NCI-H2196 treated with DMSO at 0.1 percent for 48 hours (cell line): ENCODE data around the gene CNTNAP2.

Source experiments
- DNase-seq: peaks from one replicate; lab custom pipeline; 2025; ENCODE audit not compliant: unreplicated experiment; lab: John Stamatoyannopoulos, UW

Gene CNTNAP2

DNA sequence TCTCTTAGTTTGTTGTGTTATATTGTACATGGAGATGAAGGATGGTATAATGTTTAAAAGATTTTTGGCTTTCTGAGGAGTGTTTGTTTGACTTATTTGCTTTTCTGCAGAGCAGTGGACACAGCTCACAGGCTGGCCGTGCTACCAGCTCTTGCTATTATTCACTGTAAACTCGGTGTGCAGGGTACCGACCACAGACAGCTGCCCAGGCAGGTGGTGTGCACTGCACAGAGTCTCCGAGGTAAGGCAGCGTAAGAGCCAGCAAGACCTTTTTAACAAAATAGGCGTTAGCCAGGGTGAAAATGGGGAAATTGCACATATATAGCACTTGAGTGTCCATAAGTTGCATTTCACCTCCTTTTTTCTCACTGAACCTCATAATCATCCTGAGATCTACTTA is 438.0 kb downstream of the CNTNAP2 start:
- peak; percentile 38 for DNase-seq

DNA sequence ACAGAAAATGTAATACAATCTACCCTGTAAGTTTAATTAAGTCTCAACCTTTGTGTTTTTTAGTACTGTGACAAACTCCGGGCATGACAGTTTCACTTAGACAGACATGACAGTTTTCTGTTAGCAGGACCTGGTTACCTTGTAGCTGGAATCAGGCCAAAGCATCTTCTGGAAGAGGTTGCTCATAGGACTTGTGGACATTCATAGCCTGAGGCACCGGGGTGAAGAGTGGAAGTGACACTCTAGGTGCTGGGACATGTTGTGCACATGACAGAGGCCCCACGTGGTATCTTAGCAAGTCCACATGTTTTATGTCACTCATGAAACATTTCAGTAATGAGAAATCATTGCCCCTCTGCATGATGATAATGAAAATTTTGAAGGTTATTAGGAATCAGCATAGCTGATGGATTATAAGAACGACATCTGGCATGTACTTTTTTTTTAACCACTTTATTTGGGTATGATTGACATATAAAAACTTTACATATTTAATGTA is 441.4 kb downstream of the CNTNAP2 start:
- no peak for DNase-seq

DNA sequence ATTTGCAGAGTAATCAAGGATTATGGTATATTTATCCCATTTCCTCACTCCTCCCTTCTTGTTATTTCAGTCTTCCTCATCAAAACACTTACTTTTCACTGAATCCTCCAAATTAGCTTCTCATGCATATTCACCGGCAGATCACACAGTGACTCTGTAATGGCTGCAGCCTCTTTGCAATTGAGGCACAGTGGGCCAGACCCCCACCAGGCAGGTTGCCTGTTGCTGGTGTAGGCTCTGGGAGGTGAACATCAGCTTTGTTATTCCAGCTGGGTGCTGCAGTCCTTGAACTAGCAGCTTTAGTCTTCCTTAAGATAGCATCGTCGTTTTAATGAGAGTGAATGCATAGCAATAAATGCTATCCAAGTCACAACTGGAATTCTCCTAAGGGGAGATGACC is 449.3 kb downstream of the CNTNAP2 start:
- no peak for DNase-seq

DNA sequence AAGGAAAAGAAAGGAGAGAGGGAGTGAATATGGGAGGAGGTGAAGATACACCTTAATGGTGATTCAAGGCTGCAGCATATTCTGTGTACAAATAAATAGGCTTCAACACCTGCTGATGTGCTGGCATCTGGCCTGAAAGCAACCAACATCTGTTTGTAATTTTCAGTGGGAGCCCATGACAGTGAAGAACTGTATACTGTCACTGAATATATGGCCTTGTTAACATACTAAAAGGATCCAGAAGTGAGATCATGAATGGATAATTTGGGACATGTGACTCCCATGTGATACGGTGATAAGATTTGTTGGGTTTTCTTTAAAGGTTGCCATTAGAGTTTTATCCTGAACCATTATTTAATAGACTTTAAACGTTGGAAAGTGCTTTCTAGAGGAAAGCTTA is 459.3 kb downstream of the CNTNAP2 start:
- DNase-seq = no peak

DNA sequence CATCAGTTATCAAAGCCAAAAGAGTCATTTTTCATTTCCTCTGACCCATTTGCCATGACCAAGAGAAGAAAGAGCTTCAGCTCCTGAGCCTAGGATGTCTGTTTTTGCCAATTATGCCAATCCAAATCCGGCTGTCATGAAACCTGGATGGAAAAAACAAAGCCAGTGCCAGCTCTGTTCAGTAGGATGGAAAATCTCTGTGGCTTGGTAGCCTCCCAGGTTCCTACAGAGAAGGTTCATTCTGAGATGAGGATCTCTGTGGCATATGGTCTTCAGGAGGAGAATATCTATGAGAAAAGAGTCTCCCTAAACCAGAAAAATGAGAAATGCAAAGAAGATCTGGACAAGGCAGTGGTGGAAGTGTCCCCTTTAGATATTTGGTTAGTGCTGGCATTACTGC is 475.4 kb downstream of the CNTNAP2 start:
- DNase-seq = no peak

DNA sequence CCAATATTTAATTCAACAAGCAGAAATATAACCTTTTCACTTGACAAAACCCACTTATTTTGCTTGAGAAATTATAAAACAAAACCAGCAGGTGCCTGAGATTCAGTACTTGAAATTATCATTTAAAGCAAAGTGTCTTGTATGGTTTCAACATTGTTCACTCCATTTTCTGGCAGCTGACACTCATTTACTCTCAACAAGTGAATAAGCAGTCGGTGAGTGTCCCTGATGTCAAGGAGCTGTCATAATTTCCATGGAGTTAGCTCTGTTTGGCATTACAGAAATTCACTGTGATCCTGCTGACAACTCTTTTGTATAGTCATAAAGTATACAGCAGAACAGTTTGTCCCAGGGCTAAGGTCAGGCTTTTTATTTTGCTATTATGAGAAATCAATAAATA is 490.0 kb downstream of the CNTNAP2 start:
- DNase-seq = no peak

DNA sequence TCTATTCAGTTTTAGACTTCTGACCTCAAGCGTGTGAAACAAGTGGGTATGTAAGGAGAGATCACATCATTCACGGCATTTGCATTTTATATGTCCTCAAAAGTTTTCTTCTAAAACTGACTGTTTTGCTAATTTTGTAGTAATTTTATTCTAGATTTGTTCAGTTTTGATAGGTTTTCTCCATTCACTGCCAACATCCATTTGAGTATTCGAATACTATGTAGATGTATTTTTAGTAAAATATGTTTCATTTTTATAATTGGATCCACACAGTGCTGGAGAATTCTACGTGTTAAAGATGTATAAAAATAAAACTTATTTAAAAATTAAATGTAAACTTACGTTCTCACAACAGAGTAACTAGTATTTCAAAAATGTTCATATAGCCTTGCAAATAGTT is 503.0 kb downstream of the CNTNAP2 start:
- DNase-seq = no peak

DNA sequence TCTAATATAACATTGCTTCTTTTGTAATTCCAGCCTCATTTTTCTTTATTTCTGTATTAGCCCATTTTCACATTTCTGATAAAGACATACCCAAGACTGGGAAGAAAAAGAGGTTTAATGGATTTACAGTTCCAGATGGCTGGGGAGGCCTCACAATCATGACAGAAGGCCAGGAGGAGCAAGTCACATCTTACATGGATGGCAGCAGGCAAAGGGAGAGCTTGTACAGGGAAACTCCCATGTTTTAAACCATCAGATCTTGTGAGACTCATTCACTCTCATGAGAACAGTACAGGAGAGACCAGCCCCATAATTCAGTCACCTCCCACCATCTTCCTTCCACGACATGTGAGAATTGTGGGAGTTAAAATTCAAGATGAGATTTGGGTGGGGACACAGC is 510.3 kb downstream of the CNTNAP2 start:
- DNase-seq = no peak

DNA sequence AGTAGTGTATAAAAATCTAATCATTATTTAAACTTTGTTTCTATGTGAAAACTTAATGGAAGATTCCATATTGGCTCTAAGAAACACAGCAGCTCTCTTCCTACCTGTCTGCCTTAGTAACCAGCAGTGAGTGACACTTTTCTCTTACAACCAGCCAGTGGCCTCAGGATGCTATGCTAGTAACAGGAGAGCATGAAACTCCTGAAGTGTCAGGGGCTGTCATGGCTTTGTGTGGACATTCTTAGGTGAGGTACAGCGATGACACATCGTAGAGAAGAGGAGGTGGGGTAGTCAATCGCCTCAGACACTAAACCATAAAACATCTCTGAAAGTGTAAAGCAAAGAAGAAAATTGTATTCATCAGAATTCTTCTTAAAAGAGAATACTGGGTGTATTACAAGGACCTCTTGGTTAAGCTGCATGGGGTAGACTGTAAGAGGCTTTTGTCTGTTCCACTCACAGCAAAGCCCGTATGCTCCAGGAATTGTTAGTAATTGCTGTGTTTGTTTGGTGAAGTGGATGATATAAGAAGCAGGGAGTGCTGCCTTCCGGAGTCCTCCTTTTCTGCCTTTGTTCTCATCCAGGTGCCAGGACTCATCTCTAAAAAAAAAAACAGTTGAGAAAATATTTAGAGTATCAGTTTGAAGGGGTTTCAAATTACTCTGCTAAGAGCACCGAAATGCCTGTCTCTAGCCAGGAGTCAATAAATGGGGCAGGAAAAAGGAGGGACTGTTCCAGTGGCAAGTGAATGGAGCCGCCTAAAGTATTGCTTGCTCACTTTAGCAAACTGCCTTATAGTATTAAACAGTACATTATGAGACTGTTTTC is 518.8 kb downstream of the CNTNAP2 start:
- peak; percentile 99 for DNase-seq

DNA sequence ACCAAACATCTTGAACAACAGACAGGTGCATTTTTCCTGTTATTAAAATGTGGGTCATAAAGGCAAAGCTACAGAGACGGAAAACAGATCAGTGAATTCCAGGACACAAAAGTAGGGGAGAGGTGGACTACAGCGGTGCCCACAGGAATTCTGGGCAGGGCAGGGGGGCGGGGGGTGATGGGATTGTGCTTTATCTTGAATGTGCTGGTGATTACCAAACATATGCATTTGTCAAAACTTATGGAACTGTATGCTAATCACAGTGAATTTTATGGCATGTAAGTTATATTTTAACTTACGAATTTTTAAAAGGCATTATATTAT is 519.4 kb downstream of the CNTNAP2 start:
- DNase-seq = no peak

DNA sequence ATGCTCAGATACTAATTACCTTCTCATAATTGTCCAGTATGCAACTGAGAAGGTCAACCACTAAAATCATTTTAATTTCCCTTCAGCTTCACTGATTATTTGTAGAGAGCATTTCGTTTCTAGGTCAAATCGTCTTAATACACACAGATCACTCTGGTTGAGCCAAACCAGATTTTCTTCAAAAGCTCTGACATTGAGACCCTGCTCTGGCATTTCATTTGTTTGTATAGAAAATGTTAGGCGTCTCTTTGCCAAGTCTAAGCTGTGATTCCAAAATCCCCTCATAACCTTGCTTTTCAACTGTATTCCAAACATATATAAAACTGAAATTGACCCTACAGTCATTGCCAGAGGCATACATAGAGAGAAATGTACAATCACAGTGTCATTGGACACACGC is 520.0 kb downstream of the CNTNAP2 start:
- no peak for DNase-seq

DNA sequence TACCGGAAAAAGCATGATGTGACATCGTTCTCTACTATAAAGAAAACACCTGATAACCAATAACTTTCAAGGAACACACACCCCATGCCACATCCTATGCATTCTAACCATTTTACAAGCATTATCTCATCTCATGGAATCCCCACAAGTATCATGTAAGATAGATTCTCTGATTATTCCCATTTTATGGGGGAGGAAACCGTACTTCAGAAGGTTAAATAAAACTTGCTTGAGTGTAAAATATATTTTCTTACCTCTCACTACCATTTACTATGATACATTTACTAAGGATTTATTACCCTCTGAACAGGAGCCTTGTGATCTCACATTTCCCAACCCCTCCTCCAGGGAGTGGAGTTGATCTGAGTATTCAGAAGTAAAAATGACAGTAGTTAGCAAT is 522.7 kb downstream of the CNTNAP2 start:
- DNase-seq = no peak

DNA sequence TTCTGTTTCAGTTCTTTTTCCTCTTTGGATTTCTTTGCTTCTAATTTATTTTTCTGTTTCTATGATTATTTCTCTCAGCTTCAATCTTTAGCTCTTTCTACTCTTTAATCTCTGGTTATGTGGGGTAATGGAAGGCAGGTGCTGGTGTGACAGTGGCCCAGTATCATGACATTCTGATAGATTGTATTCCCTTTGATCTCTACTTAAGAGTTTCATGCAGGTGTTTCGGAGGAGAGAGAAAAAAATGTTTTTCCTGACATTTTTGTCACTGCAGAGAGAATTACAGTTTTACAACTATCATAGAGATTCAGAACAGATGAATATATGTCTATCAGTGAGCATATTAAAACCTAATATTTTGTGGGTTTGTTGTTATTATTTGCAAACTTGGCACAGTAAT is 524.9 kb downstream of the CNTNAP2 start:
- DNase-seq = no peak

DNA sequence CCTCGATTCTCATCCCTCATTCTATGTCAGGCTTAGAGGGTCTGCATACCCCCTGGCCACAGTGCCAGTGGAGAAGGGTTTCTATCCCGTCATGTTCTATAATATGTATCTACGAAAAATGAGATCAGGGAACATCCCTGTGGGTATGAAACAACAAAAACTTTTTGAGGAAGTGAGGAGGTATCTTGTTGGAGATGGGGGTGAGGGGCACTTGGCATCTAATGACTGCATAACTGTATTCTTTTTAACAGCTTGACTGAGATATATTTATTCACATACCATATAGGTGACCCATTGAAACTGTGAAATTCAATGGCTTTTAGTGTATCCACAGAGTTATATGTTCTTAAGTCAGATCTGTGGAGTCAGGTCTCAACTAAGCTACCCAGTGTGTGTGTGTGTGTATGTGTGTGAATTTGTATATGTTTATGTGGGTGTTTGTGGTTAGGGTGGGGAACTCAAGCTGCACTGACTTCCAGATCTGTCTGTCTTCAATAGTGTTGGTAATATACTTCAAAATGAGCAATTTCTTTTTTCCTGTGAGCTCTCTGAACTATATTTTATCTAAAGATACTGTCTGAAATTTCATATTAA is 528.9 kb downstream of the CNTNAP2 start:
- DNase-seq = no peak

DNA sequence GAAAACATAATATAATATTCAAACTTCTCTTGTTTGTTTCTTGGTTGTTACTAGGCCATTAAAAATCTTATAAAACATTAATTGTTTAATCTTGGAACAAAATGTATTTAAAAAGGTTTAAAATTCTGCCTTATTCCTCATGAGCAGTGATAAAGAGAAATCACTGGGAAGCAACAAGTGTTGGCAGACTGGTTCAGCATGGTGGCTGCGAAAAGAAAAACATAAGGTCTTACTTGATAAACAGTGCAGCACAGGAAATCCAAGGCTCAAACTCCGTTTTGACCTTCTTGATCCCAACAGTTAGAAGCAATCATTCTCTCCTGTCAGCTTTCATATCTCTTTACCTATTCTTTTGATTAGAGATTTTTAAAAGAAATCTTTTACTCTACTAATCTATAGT is 530.8 kb downstream of the CNTNAP2 start:
- DNase-seq = no peak

DNA sequence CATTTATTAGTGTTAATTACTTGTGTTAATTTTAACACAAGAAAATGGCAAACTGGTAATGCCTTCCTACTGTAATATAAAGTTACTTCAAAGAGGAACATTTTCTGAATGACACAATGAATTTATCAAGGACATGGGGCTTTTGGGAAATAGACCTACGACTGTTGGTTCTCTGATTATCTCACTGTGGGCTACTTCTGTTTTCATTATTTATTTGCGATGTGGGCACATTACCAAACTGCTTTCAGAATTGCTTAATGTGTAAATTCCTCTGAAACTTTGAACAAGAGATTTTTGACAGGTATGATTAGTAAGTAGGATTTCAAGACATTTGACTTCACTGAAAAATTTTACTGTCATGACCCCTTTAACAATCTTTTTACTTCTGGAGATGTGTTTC is 535.6 kb downstream of the CNTNAP2 start:
- no peak for DNase-seq

DNA sequence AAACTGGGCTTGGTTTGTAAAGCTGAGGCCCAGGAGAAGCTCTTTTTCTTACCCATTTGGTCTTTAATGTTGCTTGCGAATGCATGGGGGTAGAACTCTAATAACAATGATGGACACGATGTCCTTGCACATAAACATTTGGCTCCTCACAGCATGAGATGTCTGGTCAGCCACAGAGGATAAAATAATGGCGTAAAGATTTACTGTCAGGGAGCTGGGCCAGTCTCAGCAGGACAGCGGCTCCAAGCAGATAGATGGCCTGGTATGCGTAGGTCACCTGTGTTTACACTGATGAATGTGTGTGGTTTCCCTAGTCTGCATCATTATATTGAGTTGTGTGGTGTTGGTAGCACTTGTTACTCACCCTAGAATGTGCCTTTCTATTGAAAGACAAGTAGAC is 537.4 kb downstream of the CNTNAP2 start:
- peak; percentile 46 for DNase-seq

DNA sequence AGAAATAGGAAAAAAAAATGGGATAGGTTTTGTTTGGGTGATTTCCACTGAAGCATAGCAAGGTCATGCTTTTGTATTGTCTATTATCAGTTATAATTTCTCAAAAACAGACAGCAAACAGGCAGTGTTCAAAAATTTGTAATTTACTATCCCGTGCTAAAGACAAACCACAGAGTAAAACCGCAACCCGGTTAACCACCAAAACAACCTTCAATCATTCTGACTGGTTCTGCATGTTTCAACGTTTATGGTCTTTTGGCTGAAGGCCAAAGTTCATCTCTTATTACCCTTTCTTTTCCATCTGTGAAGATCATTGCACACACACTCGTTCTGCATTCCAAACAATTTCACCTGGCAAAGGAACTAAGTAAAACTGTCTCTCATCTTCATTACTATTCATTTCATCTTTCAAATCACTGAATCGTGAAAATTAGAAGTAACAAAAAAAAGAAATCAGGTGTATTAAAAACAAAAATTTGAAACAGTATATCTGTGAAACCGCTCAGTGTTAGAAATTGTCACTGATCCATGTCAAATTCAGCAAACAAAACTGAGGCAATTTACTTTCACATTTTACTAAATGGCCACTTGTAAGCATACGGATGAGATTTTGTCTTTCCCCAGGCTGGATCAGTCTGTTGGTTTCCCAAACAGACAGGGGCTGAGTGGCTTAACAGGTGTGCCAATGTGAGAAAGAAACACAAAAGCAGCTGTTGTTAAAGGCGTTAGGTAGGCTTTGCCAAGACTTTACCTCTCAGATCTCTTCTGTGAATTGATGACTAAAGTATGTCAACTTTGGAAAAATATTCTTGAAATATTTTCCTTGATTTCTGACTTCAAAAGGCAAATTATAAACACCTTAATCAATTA is 539.6 kb downstream of the CNTNAP2 start:
- peak; percentile 79 for DNase-seq

DNA sequence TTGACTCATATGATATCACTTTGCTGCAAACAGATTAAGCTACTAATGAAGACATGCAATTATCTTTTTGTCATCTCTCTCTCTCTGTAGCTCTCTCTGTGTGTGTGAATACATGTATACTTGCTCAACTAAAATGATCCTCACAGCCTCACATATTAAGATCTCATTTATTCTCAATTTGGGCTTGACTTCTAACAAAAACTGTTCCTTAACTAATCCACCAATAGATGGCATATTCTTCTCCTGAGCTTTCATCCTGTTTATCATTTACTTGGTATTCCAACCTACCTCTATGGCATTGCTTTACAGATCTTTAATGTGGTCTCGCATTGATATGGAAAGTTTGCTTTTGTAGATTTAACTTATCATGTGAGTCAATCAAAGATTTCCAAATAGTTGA is 540.4 kb downstream of the CNTNAP2 start:
- DNase-seq = peak; percentile 23

DNA sequence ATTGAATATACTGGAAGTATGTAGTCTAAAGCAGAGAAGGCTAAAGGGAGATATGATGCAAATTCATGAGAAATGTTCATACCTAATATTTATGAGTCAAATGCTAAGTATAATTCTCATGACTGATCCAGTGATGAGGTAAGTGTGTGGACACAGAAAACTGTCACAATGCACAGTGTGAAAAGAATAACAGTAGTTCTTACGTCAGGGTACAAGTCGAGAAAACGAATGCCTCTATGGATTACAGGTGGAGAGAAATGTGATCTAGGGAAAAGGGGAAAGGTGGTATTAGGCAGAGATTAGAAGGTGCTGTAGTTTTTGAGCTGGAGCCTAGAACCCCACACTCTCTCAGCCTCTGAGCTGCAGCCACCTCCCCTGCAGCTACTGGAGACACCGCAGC is 542.0 kb downstream of the CNTNAP2 start:
- no peak for DNase-seq

DNA sequence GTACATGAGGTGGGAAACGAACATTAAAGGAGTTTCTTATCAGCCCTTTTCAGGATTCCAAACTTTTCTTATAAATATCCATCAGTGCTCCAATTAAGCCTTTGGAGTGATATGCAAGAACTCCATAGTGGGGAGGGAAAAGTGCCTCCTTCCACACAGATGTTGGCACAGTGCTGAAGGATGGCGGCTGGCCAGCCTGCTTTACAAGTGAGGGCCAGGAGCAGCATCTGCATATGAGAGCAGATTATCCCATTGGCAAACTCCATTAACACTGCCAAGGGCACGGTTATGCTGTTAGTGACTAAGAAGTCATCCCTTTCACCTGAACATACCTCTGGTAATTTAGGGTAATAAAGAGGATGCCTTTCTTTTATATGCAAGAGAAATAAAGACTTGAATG is 543.1 kb downstream of the CNTNAP2 start:
- DNase-seq = peak; percentile 21

DNA sequence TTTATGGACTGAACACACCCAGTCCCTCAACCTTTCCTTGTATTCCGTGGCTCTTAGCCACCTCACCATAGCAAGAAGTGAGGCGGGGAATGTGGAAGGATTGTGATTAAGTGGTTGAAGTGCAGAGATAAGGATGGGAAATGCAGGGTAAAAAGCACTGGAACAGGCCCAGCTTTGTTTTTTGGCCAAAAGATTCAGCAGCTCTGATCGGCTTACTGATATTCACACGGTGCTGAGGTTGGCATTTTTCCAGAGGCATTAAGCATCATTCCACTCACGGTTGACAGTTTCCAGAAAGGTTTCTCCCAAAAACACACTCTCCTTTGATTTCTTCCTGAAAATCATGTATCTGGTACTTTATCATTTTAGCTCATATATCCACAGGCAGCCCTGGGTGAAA is 544.2 kb downstream of the CNTNAP2 start:
- DNase-seq = peak; percentile 49
